ENCODE results near the gene EPHB1.

EPHB1 gene

GRCh38 chr3:135159681-135160247 lies 364.7 kb downstream of the EPHB1 start:
- no peak for DNase-seq (ENCODE audit: low read depth)
- no peak overlapping the region for H3K4me3 ChIP-seq (ENCODE audit: control insufficient read depth, low read depth, low read length)
- no peak for TF ChIP-seq CTCF (conservative IDR thresholded peaks at IDR 0.05; ENCODE audit: control insufficient read depth, insufficient read depth, low read depth, low read length)

- H3K4me3 ChIP-seq (ENCODE audit: control insufficient read depth, low read depth, low read length): no peak overlapping the region
- no peak for DNase-seq (ENCODE audit: low read depth)
- TF ChIP-seq CTCF (conservative IDR thresholded peaks at IDR 0.05; ENCODE audit: control insufficient read depth, insufficient read depth, low read depth, low read length): no peak
Observed at GRCh38 chr3:135161425-135161824, 366.4 kb downstream of the EPHB1 start.

- H3K4me3 ChIP-seq (ENCODE audit: control insufficient read depth, low read depth, low read length): no peak overlapping the region
Observed at GRCh38 chr3:135163701-135164100, 368.6 kb downstream of the EPHB1 start.

GRCh38 chr3:135165260-135165659 lies 370.2 kb downstream of the EPHB1 start:
- no peak for DNase-seq (ENCODE audit: low read depth)
- no peak for TF ChIP-seq CTCF (conservative IDR thresholded peaks at IDR 0.05; ENCODE audit: control insufficient read depth, insufficient read depth, low read depth, low read length)
- H3K4me3 ChIP-seq (ENCODE audit: control insufficient read depth, low read depth, low read length): no peak overlapping the region

More at GRCh38 chr3:135163701-135164100, 368.6 kb downstream of the EPHB1 start:
- DNase-seq (ENCODE audit: low read depth): no peak
- TF ChIP-seq CTCF (conservative IDR thresholded peaks at IDR 0.05; ENCODE audit: control insufficient read depth, insufficient read depth, low read depth, low read length): no peak

GRCh38 chr3:135166266-135166825 lies 371.3 kb downstream of the EPHB1 start:
- no peak for TF ChIP-seq CTCF (conservative IDR thresholded peaks at IDR 0.05; ENCODE audit: control insufficient read depth, insufficient read depth, low read depth, low read length)
- no peak for DNase-seq (ENCODE audit: low read depth)
- H3K4me3 ChIP-seq (ENCODE audit: control insufficient read depth, low read depth, low read length): no peak overlapping the region

- no peak overlapping the region for H3K4me3 ChIP-seq (ENCODE audit: control insufficient read depth, low read depth, low read length)
- no peak for TF ChIP-seq CTCF (conservative IDR thresholded peaks at IDR 0.05; ENCODE audit: control insufficient read depth, insufficient read depth, low read depth, low read length)
- DNase-seq (ENCODE audit: low read depth): no peak
Observed at GRCh38 chr3:135168822-135169221, 373.8 kb downstream of the EPHB1 start.

All from fibroblast of mammary gland (primary cell).